CD4-positive, alpha-beta T cell treated with Interleukin-21 for 1 hour (primary cell): ENCODE data around the gene SYT6.

Source experiments
- DNase-seq: peaks from one replicate; pipeline ENCODE4 v3.0.0-alpha.2; 2020

The SYT6 gene

GRCh38 chr1:114154146-114154962, 685 bp upstream of the SYT6 start:
- DNase-seq, result no peak

GRCh38 chr1:114152508-114153260, 985 bp downstream of the SYT6 start:
- DNase-seq, result no peak

GRCh38 chr1:114152089-114152507, 1.6 kb downstream of the SYT6 start:
- DNase-seq, result no peak

GRCh38 chr1:114150016-114150415, 3.7 kb downstream of the SYT6 start:
- no peak for DNase-seq

- DNase-seq, result no peak
Observed at GRCh38 chr1:114149211-114149610, 4.5 kb downstream of the SYT6 start.

- DNase-seq, result no peak
Observed at GRCh38 chr1:114145504-114146151, 8.0 kb downstream of the SYT6 start.

- no peak for DNase-seq
Observed at GRCh38 chr1:114144016-114144415, 9.7 kb downstream of the SYT6 start.

GRCh38 chr1:114139540-114139939, 14.1 kb downstream of the SYT6 start:
- no peak for DNase-seq

- no peak for DNase-seq
Observed at GRCh38 chr1:114137497-114137896, 16.2 kb downstream of the SYT6 start.

GRCh38 chr1:114135786-114136185, 17.9 kb downstream of the SYT6 start:
- no peak for DNase-seq

GRCh38 chr1:114134518-114134917, 19.2 kb downstream of the SYT6 start:
- no peak for DNase-seq

- no peak for DNase-seq
Observed at GRCh38 chr1:114133129-114133528, 20.5 kb downstream of the SYT6 start.

GRCh38 chr1:114131526-114132220, 22.0 kb downstream of the SYT6 start:
- no peak for DNase-seq

GRCh38 chr1:114130846-114131525, 22.7 kb downstream of the SYT6 start:
- no peak for DNase-seq

- no peak for DNase-seq
Observed at GRCh38 chr1:114130213-114130612, 23.5 kb downstream of the SYT6 start.

- no peak for DNase-seq
Observed at GRCh38 chr1:114128293-114128692, 25.4 kb downstream of the SYT6 start.

GRCh38 chr1:114126261-114127095, 27.2 kb downstream of the SYT6 start:
- DNase-seq, result no peak

- no peak for DNase-seq
Observed at GRCh38 chr1:114124644-114125043, 29.0 kb downstream of the SYT6 start.

- no peak for DNase-seq
Observed at GRCh38 chr1:114122941-114123618, 30.6 kb downstream of the SYT6 start.

GRCh38 chr1:114118351-114118990, 35.2 kb downstream of the SYT6 start:
- DNase-seq, result no peak
